Measurements from ENCODE around the gene WDFY1.

WDFY1 gene

GRCh38 chr2:223856584-223856983 lies 88.6 kb downstream of the WDFY1 start:
- TF ChIP-seq CTCF (conservative IDR thresholded peaks at IDR 0.05; ENCODE audit: control insufficient read depth, insufficient read depth, low read depth, low read length): no peak
- DNase-seq (ENCODE audit: low read depth): no peak
- no peak overlapping the region for H3K4me3 ChIP-seq (ENCODE audit: control insufficient read depth, low read depth, low read length)

- no peak for TF ChIP-seq CTCF (conservative IDR thresholded peaks at IDR 0.05; ENCODE audit: control insufficient read depth, insufficient read depth, low read depth, low read length)
Observed at GRCh38 chr2:223856021-223856420, 89.1 kb downstream of the WDFY1 start.

GRCh38 chr2:223855426-223855825 lies 89.7 kb downstream of the WDFY1 start:
- no peak overlapping the region for H3K4me3 ChIP-seq (ENCODE audit: control insufficient read depth, low read depth, low read length)
- DNase-seq (ENCODE audit: low read depth): peak; percentile 31
- no peak for TF ChIP-seq CTCF (conservative IDR thresholded peaks at IDR 0.05; ENCODE audit: control insufficient read depth, insufficient read depth, low read depth, low read length)

More at GRCh38 chr2:223856021-223856420, 89.1 kb downstream of the WDFY1 start:
- DNase-seq (ENCODE audit: low read depth): no peak
- H3K4me3 ChIP-seq (ENCODE audit: control insufficient read depth, low read depth, low read length): no peak overlapping the region

- H3K4me3 ChIP-seq (ENCODE audit: control insufficient read depth, low read depth, low read length): no peak overlapping the region
- DNase-seq (ENCODE audit: low read depth): no peak
- no peak for TF ChIP-seq CTCF (conservative IDR thresholded peaks at IDR 0.05; ENCODE audit: control insufficient read depth, insufficient read depth, low read depth, low read length)
Observed at GRCh38 chr2:223854741-223855140, 90.4 kb downstream of the WDFY1 start.

GRCh38 chr2:223853425-223853837 lies 91.7 kb downstream of the WDFY1 start:
- peak; percentile 54 for DNase-seq (ENCODE audit: low read depth)
- TF ChIP-seq CTCF (conservative IDR thresholded peaks at IDR 0.05; ENCODE audit: control insufficient read depth, insufficient read depth, low read depth, low read length): no peak

GRCh38 chr2:223852281-223852795 lies 92.8 kb downstream of the WDFY1 start:
- DNase-seq (ENCODE audit: low read depth): no peak
- H3K4me3 ChIP-seq (ENCODE audit: control insufficient read depth, low read depth, low read length): no peak overlapping the region
- no peak for TF ChIP-seq CTCF (conservative IDR thresholded peaks at IDR 0.05; ENCODE audit: control insufficient read depth, insufficient read depth, low read depth, low read length)

More at GRCh38 chr2:223853425-223853837, 91.7 kb downstream of the WDFY1 start:
- no peak overlapping the region for H3K4me3 ChIP-seq (ENCODE audit: control insufficient read depth, low read depth, low read length)

- TF ChIP-seq CTCF (conservative IDR thresholded peaks at IDR 0.05; ENCODE audit: control insufficient read depth, insufficient read depth, low read depth, low read length): no peak
Observed at GRCh38 chr2:223847410-223847809, 97.7 kb downstream of the WDFY1 start.

More at GRCh38 chr2:223847410-223847809, 97.7 kb downstream of the WDFY1 start:
- DNase-seq (ENCODE audit: low read depth): no peak
- no peak overlapping the region for H3K4me3 ChIP-seq (ENCODE audit: control insufficient read depth, low read depth, low read length)
